GM21737 (cell line): Measurements from ENCODE around the gene ADO.

ENCODE experiments used
- ATAC-seq: cut with Tn5 transposase; IDR thresholded peaks from one replicate; pipeline ENCODE4 v1.9.1; 2021; ENCODE audit warnings: mild to moderate bottlenecking, moderate library complexity; ENCODE audit not compliant: unreplicated experiment

The ADO gene

DNA sequence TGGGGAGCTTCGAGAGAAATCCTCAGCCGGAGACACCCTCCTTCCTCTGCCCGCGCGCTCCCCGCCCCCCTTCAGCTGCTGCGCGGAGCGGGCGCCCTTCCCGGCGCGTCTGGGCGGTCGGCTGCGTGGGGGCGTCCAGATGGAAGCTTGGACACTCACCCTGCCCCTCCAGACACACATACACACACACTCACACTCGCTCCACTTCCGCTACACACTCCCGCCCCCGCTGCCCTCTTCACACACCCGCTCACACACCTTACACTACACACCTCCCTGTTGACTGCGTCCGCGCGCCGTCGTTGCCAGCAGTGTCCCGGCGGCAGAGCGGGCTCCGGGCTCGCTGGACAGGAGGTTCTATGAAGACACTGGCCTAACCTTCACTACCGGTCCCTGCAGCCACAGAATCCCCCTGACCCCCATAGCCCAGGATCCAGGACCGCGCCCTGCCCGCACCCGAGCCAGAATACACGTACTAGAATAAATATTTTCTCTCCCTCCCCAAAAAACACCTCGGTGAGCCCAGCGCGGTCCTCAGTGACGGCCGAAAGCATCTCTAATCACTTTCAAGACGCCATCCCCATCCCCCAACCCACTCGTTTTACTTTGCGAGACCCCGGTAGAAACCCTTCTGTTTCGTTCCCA is 12.7 kb downstream of the ADO start:
- peak; percentile 16 for ATAC-seq

DNA sequence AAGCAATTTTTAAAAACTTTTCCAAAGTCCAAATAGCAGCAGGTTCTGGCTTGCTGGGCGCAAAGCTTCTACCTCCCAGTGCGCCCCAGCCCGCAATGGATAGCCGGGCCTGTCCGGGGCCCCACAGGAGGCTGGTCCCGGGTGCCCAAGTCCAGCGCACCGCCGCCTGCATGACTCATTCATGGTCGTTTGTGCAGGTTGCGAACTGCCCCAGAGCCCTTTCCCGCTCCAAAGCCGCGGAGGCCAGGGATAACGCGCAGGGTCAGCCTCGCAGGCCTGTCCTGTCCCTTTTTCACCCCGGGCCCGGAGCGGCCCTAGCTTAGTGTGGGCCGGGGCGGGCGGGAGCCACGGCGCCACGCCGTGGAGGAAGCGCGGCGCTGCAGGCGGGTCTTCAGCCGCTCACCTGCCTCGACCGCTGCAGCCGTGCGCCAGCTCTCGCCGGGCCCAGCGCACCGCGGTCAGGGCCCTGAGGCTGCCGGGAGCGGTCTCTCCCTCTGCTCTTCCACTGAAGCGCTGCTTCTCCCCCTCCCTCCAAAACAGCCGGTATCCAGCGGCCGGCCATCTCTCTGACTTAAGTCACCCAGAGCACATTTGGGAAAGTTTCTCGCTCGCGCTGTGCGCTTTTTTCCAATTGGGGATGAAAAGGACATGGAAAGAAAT is 13.4 kb downstream of the ADO start:
- peak; percentile 35 for ATAC-seq

DNA sequence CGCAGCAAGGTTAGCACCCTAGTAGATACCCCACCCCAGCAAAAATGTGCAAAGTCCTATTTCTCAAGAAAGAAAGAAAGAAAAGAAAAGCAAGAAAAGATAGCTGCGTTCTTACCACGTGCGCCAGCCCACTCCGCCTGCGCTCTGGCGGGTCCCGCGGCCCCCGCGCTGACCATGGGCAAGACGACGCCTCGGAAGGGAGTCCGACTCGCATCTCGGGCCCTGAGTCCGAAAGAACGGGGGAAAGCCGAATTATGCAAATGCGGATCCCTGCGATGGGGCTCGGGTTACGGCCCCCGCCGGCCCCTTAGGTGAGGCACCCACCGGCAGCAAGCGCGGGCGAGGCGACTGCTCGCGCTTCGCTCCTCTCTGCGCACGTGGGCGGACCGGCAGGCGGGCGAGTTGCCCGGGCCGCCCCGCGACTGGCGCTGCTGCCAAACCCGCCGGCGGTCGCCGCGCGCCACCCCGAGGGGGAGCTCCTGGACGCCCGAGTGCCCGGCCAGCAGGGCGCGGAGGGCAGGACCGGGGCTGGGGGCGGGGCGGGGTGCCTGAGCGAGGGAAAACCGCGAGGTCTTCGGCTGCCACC is 14.0 kb downstream of the ADO start:
- ATAC-seq = no peak

DNA sequence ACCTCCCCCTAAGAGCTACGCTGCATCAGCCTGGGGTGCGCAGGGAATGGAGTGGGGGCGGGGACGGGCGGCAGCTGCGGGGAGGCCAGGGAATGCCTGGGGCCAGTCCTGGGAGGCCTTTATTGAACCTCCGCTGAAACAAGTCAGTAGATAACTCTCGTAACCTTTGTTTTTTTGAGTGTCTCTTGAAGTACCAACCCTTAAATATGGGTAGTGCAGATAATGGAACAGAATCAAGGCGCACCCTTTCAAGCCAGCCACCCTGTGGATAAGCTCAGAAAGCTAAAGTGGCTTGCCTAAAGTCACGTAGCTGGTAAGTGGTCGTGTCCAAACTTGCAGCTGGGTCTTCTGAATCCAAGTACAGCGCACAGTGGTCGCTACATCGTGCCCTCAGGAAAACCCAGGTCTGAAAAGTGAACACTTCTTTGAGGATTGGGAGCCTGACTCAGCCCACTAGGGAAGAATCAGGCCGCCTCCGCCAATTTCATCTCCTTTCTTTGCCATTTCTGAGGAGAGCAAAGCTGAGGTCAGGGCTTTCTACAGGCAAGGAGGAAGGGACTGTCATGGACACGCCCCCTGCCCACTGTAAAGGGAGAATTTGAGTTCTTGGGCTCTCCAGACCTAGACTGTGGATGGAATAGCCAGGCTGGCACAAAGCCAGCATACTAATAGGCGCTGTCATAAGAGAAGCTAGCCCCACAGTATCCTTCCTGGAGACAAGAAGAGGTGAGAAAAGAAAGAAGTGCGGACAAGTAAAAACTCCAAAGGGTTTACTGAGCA is 14.8 kb downstream of the ADO start:
- no peak for ATAC-seq

DNA sequence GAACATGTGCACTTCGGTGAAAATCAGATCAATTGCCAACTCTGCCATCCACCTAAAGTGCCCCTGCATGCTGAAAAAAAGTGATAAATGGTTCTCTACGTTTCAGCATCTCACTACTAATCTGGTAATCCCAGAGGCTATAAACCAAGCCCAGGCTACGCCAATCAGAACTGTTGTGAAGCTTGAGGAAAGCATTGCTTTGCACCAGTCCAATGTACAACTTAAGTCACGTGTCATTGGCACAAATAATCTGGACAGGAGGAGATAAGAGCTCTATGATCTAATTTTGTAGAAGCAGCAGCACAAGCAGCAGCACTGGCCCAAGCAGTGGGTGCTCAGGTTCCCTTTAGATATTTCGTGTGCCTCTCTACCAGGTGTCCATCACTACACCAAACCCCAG is 16.1 kb downstream of the ADO start:
- no peak for ATAC-seq

DNA sequence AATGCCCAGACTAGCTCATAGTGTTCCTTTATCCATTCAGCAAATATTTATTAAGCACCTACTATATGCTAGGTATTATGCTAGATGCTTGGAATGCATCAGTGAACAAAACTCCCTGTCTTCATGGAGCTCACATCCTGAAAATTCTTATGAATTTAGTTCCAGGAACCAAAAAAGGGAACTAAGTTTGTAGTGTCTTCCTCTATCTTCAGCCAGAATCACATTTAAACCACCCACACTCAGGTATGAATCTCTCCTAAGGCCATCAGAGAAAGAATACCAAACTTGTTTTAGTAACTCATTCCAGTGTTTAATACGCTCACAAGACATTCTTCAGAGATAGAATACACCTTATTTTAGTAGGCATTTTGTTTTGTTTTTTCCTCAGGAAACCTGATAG is 21.8 kb downstream of the ADO start:
- ATAC-seq = no peak

DNA sequence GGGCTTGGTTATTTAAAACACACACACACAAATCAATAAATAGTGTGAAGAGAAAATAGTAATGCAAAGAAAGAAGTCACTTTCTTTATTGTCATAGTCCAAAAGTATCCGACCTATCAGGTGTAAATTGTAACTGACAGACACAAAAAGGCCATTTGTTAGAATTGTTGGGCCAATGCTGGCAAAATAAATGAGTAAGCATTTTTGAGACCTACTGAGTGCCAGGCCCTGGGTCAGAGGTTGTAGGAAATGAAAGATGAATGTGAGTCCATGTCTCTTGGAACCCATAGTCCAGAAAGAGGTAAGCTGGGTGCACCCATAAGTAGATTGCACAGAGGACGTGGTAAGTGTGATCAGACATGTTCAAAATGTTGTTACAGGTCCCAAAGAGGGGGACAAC is 25.1 kb downstream of the ADO start:
- no peak for ATAC-seq

DNA sequence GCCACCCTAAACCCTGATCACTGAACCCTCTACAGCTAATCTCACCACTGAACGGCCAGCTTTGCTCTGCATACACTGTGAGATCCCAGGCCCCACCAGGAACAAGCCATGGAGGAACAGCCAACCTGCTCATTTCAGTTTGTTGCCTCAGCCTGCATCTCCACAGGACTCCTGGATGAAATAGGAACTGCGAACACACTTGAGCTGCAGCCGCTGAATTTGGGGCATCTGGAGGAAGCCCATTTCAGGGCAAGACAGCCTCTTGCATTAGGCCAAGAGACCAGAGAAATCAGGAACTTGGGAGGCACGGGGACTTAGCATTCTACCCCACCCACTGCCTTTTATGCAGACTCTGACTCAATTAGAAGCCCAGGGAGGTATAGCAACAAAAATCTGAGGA is 26.2 kb downstream of the ADO start:
- ATAC-seq = no peak

DNA sequence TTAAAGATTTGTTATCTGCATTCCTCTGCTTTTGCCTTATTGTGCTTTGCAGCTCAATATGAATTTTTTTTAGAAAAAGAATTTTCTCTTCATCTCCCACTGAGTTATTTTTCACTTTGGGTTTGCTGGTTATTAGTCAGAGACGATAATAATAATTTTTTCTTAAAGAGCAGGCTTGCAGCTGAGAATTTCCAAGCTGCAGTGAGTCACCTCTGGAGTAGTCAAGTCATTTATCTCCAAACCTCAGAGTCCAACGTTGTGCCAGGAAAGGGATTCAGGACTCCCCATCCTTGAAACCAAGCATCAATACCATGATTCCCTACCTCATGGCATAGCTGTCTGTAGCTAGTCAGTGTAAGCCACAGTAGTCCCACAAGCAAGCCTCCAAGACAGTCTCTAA is 26.8 kb downstream of the ADO start:
- no peak for ATAC-seq

DNA sequence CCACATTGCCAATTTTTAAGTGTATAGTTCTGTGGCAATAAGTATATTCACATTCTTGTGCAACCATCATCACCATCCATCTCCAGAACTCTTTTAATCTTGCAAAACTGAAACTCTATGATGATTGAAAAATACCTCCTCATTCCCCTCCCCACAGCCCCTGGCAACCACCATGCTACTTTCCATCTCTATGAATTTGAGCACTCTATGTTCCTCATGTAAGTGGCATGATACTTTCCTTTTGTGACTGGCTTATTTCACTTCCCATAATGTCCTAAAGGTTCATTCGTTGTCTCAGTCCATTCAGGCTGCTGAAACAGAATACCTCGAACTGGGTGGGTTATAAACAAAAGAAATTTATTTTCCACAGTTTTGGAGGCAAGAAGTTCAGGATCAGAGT is 35.1 kb downstream of the ADO start:
- ATAC-seq = no peak

DNA sequence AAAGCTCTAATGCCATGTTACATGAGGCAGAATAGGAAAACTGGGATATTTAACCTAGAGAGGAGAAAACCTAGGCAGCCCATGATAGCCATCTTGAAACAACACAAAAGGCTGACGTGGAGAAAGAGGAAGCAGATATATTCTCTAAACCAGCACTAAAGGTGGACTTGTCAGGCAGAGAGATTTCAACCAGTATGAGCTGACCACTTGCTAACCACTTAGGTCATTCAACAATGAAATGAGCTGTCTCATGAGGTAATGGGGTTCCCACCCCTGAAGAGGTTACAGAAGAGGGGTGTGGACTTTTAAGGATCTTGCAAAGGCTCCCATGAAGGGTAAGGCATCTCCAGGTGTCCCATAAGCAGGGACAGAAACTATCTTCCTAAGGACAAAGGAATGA is 38.5 kb downstream of the ADO start:
- no peak for ATAC-seq

DNA sequence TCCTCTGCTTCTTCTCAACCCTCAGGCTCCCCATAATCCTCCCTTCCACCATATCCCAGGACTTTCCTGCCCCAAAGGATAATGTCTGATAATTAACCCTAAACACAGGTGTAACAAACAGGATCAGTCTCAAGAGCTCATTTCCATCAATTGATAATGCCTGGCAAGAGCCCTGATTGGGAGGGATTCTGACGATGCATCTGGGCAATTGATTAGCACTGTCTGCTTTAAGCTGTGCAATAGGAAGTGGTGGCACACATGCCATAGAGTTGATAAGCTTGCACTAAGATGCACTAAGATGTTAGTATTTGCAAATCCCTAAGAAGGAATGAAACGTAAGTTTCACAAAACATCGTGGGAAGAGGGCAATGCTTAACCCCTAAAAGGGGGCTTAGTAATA is 39.1 kb downstream of the ADO start:
- no peak for ATAC-seq

DNA sequence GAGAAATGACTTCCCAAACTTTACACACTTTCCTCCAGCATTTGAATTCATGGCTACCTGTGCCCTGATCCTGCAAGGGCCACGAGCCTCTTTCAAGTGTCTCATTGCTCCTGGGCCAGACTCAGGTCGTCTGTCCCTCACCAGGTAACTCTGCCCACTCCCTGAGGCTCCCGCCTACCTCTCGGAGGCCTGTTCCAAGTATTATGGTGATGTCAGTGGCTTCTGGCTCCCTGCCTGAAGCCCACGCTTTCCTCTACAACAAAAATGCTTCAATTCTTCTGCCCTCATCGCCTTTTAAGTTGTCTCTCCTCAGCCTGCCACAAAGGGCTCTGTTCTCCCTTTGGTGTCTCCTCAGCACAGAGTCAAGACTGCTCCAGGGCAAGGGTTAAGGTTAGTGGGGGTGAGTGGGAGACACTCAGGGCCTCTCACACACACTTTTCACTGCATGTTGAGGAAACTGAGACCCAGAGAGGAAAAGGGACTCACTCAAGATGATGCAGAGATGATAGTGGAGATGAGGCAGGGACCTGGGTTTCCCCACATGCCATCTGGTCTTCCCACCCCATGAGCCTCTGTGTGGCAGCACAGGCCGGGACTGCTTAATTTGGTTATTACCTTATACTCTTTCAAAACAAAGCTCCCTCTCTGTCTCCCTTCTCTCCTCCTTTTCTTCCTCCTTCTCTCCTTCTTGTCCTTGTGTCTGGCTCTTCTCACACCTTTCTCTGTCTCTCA is 39.9 kb downstream of the ADO start:
- ATAC-seq = no peak

DNA sequence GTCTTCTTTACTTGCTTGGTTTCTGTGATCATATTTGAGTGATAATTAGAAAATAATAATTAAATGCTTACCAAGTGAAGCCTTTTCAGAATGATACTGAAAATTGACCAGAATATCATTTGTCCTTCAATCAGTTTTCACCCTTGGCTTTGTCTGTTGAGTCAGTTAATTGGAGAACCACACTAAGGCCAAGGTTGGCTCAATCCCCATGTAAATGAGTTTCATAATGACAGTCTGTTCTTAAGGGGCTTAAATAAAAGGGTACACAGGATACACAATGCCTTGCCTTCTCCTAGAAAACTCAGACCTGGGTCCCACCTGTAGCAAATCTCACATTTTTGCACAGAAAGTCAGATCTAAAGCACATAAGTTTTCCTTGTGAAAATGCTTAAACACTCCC is 42.9 kb downstream of the ADO start:
- ATAC-seq = no peak

DNA sequence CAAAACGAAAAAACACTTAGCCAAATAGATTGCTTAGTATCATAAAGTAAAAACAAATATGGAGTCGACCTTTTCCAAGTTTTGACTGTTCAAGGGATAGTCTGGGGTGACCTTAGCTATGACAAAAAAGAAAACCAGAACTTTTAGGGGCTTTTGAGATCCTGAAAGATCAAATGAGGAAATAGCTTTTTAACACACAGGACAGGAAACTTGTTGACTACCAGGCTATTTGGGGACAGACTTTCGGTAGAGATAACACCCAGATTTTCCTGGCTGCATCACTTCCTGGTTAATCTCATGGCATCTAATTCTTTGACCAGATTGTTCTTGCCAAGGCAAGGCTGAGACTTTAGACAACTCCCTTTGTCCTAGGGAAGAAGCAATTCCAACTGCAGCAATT is 46.1 kb downstream of the ADO start:
- no peak for ATAC-seq

DNA sequence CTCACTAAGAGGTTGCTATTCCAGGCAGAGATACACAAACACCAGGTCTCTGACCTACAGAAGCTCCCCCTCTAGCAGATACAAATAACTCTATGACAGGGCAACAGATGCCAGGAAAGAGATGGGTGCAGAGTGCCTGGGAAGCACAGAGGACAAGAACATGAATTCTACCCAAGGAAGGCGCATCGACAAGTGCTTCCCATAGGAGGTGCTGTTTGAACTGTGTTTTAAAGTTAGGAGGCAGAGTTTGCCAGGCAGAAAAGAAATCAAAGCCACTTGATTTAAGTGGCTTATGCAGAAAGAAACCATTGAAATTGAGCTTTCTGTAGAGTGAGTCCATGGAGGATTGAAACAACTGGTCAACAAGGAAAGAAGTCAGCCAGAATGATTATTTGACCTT is 46.9 kb downstream of the ADO start:
- no peak for ATAC-seq

DNA sequence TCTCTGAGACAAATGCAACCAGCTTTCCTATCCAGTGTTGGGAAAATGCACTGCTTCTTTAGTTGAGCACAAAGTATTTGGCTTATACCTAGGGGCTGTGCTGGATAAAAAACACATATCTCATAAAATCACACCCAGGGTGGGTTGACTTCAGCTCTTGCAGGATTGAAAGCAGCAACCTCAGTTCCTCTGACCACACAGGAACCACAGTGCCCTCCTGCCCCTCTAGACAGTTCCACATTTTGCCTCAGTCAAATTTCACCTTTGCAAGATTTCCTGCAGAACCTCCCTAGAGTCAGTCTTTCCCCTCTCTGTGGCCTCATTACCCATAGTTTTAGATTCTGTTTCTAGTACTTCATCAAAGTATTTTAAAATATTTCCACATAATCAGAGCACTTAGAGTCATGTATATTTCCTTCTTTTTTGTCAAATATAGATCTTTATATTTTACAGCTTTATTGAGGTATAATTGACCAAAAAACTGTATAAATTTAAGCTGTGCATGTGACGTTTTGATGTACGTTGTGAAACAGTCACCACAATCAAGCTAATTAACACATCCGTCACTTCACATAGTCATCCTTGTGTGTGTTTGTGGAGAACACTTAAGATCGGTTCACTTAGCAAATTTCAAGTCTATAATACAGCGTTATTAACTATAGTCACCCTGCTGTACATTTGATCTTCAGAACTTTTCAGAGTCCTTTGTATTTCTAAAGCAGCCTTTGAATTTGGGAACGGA is 48.6 kb downstream of the ADO start:
- ATAC-seq = peak; percentile 64

DNA sequence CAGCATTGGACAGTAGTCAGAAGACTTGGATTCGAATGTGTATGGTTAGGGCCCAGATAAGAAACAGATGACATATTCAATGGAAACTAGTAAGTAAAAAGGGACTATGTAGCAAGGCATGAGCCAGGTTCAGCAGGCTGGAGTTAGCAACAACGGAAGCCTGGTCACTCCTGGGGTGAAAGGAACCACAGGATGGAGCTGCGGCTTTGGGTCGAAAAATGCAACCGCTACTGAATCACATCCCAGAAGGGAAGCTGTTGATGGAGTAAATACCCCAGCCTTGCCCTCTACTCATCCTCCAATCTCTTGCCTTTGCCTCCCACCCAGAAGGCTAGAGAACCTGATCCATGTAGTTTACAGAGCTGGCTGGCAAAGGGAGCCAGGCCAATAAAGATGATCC is 49.2 kb downstream of the ADO start:
- ATAC-seq = peak; percentile 40

DNA sequence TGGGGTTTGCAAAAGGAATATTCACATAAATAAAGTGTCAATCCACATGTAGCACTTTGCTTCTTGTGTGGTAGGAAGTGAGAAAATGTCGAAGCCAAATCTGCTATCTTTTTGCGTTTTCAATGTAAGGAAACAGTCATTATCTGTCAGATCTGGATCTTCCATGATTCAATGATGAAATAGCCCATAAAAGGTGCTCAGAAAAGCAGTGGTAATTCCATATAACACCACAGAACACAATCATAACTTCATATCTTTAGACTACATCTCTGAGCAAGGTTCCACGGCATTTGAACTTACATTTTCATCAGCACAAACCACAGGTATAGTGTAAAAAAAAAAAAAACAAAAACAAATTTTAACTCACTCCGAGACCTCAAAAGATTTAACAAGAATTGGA is 51.5 kb downstream of the ADO start:
- ATAC-seq = no peak
